Mesenchymal stem cell (in vitro differentiated cells and primary cell): ENCODE data around the gene MMP28. TPM values are rescaled to one million over a fixed set of nuclear protein-coding genes. Genes with fewer than 3 reads are reported as not detected.

Source experiments
- DNase-seq: peaks from one replicate; pipeline ENCODE4 v3.0.0-alpha.2; 2013
- H2AFZ ChIP-seq: one replicate; pipeline ENCODE4 v1.6.1; 2013; ENCODE audit warnings: low read depth, mild to moderate bottlenecking, control low read depth, inconsistent platforms, low read length, moderate library complexity
- H2AK5ac ChIP-seq: 2 replicates; pipeline ENCODE4 v1.6.1; 2013; ENCODE audit warnings: low read length, moderate library complexity, mild to moderate bottlenecking, inconsistent platforms; ENCODE audit not compliant: severe bottlenecking
- H2BK120ac ChIP-seq: one replicate; pipeline ENCODE4 v1.6.1; 2013; ENCODE audit warnings: low read depth, mild to moderate bottlenecking, inconsistent platforms, low read length, moderate library complexity
- H2BK12ac ChIP-seq, 2 experiments: one replicate each; pipeline ENCODE4 v1.6.1; 2013; ENCODE audit warnings: inconsistent platforms in 2 of 2, low read length in 2 of 2, mild to moderate bottlenecking in 2 of 2, moderate library complexity in 2 of 2, control low read depth in 1 of 2
- H2BK15ac ChIP-seq: one replicate; pipeline ENCODE4 v1.6.1; 2013; ENCODE audit warnings: mild to moderate bottlenecking, low read depth, inconsistent platforms; ENCODE audit not compliant: poor library complexity, severe bottlenecking
- H2BK5ac ChIP-seq: 2 replicates; pipeline ENCODE4 v1.6.1; 2013; ENCODE audit warnings: low read depth, mild to moderate bottlenecking, low read length, control low read depth, inconsistent platforms; ENCODE audit not compliant: poor library complexity, severe bottlenecking
- H3K14ac ChIP-seq, 2 experiments: one replicate each; pipeline ENCODE4 v1.6.1; 2013; ENCODE audit warnings: inconsistent platforms in 2 of 2, low read length in 2 of 2, control low read depth in 1 of 2, mild to moderate bottlenecking in 1 of 2, moderate library complexity in 1 of 2
- H3K18ac ChIP-seq, 2 experiments: one replicate each; pipeline ENCODE4 v1.6.1; 2013; ENCODE audit warnings: inconsistent platforms in 2 of 2, low read length in 2 of 2, control low read depth in 1 of 2, low read depth in 1 of 2, mild to moderate bottlenecking in 1 of 2
- H3K23ac ChIP-seq, 2 experiments: one replicate each; pipeline ENCODE4 v1.6.1; 2013; ENCODE audit warnings: inconsistent platforms in 2 of 2, low read length in 2 of 2, mild to moderate bottlenecking in 2 of 2, moderate library complexity in 2 of 2, control low read depth in 1 of 2
- H3K27ac ChIP-seq: 2 replicates; pipeline ENCODE4 v1.5.1; 2013; ENCODE audit warnings: mild to moderate bottlenecking, moderate library complexity, low read length, control low read depth, inconsistent platforms; ENCODE audit not compliant: poor library complexity, severe bottlenecking
- H3K27me3 ChIP-seq, 2 experiments: 2 replicates each; pipeline versions ENCODE4 v1.6.1 to v1.7.0; 2013; ENCODE audit warnings: low read length in 2 of 2, mild to moderate bottlenecking in 2 of 2, moderate library complexity in 2 of 2, control low read depth in 1 of 2, inconsistent platforms in 1 of 2; ENCODE audit not compliant: control insufficient read depth in 1 of 2, insufficient read depth in 1 of 2
- H3K36me3 ChIP-seq, 2 experiments: 2 replicates each; pipeline versions ENCODE4 v1.6.1 to v1.7.0; 2013; ENCODE audit warnings: low read length in 2 of 2, control low read depth in 1 of 2, inconsistent platforms in 1 of 2, low read depth in 1 of 2, mild to moderate bottlenecking in 1 of 2; ENCODE audit not compliant: insufficient read depth in 2 of 2, control insufficient read depth in 1 of 2
- H3K4ac ChIP-seq, 2 experiments: one replicate each; pipeline ENCODE4 v1.6.1; 2013; ENCODE audit warnings: inconsistent platforms in 2 of 2, low read length in 2 of 2, mild to moderate bottlenecking in 2 of 2, moderate library complexity in 2 of 2, control low read depth in 1 of 2, low read depth in 1 of 2
- H3K4me1 ChIP-seq: 2 replicates; pipeline ENCODE4 v1.6.1; 2013; ENCODE audit warnings: low read depth, low read length, control low read depth; ENCODE audit not compliant: control insufficient read depth, insufficient read depth
- H3K4me2 ChIP-seq: 2 replicates; pipeline ENCODE4 v1.6.1; 2013; ENCODE audit warnings: low read length, mild to moderate bottlenecking, inconsistent platforms; ENCODE audit not compliant: poor library complexity, severe bottlenecking
- H3K4me3 ChIP-seq, 2 experiments: 2 replicates each; pipeline versions ENCODE4 v1.5.1 to v1.7.0; 2013; ENCODE audit warnings: low read length in 2 of 2, mild to moderate bottlenecking in 2 of 2, control low read depth in 1 of 2, low read depth in 1 of 2; ENCODE audit not compliant: insufficient read depth in 1 of 2
- H3K79me1 ChIP-seq: replicated peaks from 2 replicates; pipeline ENCODE4 v1.6.1; 2013; ENCODE audit warnings: mild to moderate bottlenecking, control low read depth, low read length, inconsistent platforms; ENCODE audit not compliant: poor library complexity, severe bottlenecking
- H3K9ac ChIP-seq: 2 replicates; pipeline ENCODE4 v1.7.0; 2013; ENCODE audit warnings: mild to moderate bottlenecking, low read length, moderate library complexity
- H3K9me3 ChIP-seq: 2 replicates; pipeline ENCODE4 v1.7.0; 2013; ENCODE audit warnings: mild to moderate bottlenecking, low read length; ENCODE audit not compliant: control insufficient read depth
- H4K8ac ChIP-seq: one replicate; pipeline ENCODE4 v1.6.1; 2013; ENCODE audit warnings: inconsistent platforms, mild to moderate bottlenecking, low read length, moderate library complexity
- H4K91ac ChIP-seq: one replicate; pipeline ENCODE4 v1.6.1; 2013; ENCODE audit warnings: mild to moderate bottlenecking, low read length, inconsistent platforms
- WGBS: methylation state at CpG from one replicate; pipeline ENCODE4 v1.1.7; 2013; ENCODE audit warnings: mixed read lengths; 5-methylcytosine and 5-hydroxymethylcytosine counted together
- polyA plus RNA-seq, 2 experiments: library from polyadenylated mRNA; stranded (reverse); fragments of 200-250 nt; gene quantifications; one replicate each; pipeline ENCODE4 v1.2.3, GENCODE V29; 2013

MMP28 gene
- 4.8 TPM for polyA plus RNA-seq (2013, experiment 1 of 2)
- 4.7 TPM for polyA plus RNA-seq (2013, experiment 2 of 2)

GRCh38 chr17:35795007-35795870 is at the start of gene MMP28:
TSS of gene MMP28 (minus strand) at chr17:35795641. CDS start at chr17:35795377, 264 bp downstream.
- peak within 1 kb of the TSS; percentile 27 for H4K8ac ChIP-seq
- H3K79me1 ChIP-seq = no peaks in the 10 kb centered on the region
- peak within 1 kb of the TSS in 1 of 2 experiments; percentile 87 for H2BK12ac ChIP-seq
- WGBS = 2% methylated on average over 66 of the region's 89 CpGs
- no peak within 1 kb of the TSS for H3K27ac ChIP-seq
- peak within 1 kb of the TSS in 1 of 2 experiments; percentile 63 for H3K23ac ChIP-seq
- no peak within 1 kb of the TSS for H2AK5ac ChIP-seq
- no peak within 1 kb of the TSS for H2AFZ ChIP-seq
- H3K14ac ChIP-seq = peak within 1 kb of the TSS in 1 of 2 experiments; percentile 79
- H4K91ac ChIP-seq = peak within 1 kb of the TSS; percentile 40
- peak within 1 kb of the TSS; percentile 54 to 61 for H3K4me3 ChIP-seq
- H3K4ac ChIP-seq = peak within 1 kb of the TSS in 1 of 2 experiments; percentile 3
- peak within 1 kb of the TSS; percentile 76 for H2BK15ac ChIP-seq
- H3K9ac ChIP-seq = no peak within 1 kb of the TSS
- H3K4me1 ChIP-seq = peaks cover 13% of the 10 kb centered on the region
- peaks cover 74 to 98% of the 10 kb centered on the region in 2 experiments for H3K27me3 ChIP-seq
- H2BK120ac ChIP-seq = peak within 1 kb of the TSS; percentile 11
- H3K18ac ChIP-seq = peak within 1 kb of the TSS; percentile 19 to 58
- peak; percentile 39 for DNase-seq
- no peak within 1 kb of the TSS for H2BK5ac ChIP-seq
- no peaks in the 10 kb centered on the region for H3K36me3 ChIP-seq
- H3K4me2 ChIP-seq = peak within 1 kb of the TSS; percentile 93
- H3K9me3 ChIP-seq = no peaks in the 10 kb centered on the region

- H3K79me1 ChIP-seq = peaks cover 22% of the 10 kb centered on the region
- H3K27me3 ChIP-seq = no peaks in the 10 kb centered on the region
- H3K4me1 ChIP-seq = no peaks in the 10 kb centered on the region
- peaks cover 36 to 90% of the 10 kb centered on the region in 2 experiments for H3K36me3 ChIP-seq
- H2BK120ac ChIP-seq = no peak overlapping the region
- no peaks in the 10 kb centered on the region for H3K9me3 ChIP-seq
- no peak overlapping the region for H3K27ac ChIP-seq
- no peak overlapping the region for H4K91ac ChIP-seq
- H2BK15ac ChIP-seq = no peak overlapping the region
- H2AK5ac ChIP-seq = no peak overlapping the region
- no peak overlapping the region for H2AFZ ChIP-seq
- H3K23ac ChIP-seq = no peak overlapping the region
- no peak overlapping the region for H3K4me3 ChIP-seq
- no peak for DNase-seq
- no peak overlapping the region for H2BK12ac ChIP-seq
- H3K4ac ChIP-seq = no peak overlapping the region
- H4K8ac ChIP-seq = no peak overlapping the region
- no peak overlapping the region for H3K18ac ChIP-seq
- H3K9ac ChIP-seq = no peak overlapping the region
- H3K14ac ChIP-seq = no peak overlapping the region
- H3K4me2 ChIP-seq = no peak overlapping the region
- 97% methylated on average over 19 of the region's 19 CpGs for WGBS
- H2BK5ac ChIP-seq = no peak overlapping the region
Observed at GRCh38 chr17:35844547-35844946, 49.1 kb upstream of the MMP28 start.

GRCh38 chr17:35843698-35844097 is 48.3 kb upstream of the MMP28 start:
- Histone ChIP-seq H3K4ac (no peak overlapping the region), H4K8ac (no peak overlapping the region), H4K91ac (no peak overlapping the region), H3K4me1 (no peaks in the 10 kb centered on the region), H3K4me2 (no peak overlapping the region), H2AFZ (no peak overlapping the region), H3K18ac (no peak overlapping the region), H3K27ac (no peak overlapping the region), H3K9me3 (no peaks in the 10 kb centered on the region), H3K23ac (no peak overlapping the region), H2AK5ac (no peak overlapping the region), H3K79me1 (peaks cover 20% of the 10 kb centered on the region), H3K36me3 (peaks cover 38 to 88% of the 10 kb centered on the region in 2 experiments), H3K27me3 (no peaks in the 10 kb centered on the region), H3K4me3 (no peak overlapping the region), H2BK120ac (no peak overlapping the region), H3K14ac (no peak overlapping the region), H3K9ac (no peak overlapping the region), H2BK12ac (no peak overlapping the region), H2BK15ac (no peak overlapping the region), H2BK5ac (no peak overlapping the region)
- 100% methylated on average over 2 of the region's 2 CpGs for WGBS
- no peak for DNase-seq

GRCh38 chr17:35842239-35842638 is 46.8 kb upstream of the MMP28 start:
- no peak overlapping the region for H3K4me3 ChIP-seq
- no peak overlapping the region for H3K14ac ChIP-seq
- no peaks in the 10 kb centered on the region for H3K27me3 ChIP-seq
- no peak overlapping the region for H2AFZ ChIP-seq
- peaks cover 18% of the 10 kb centered on the region for H3K79me1 ChIP-seq
- no peak for DNase-seq
- no peak overlapping the region for H3K4me2 ChIP-seq
- no peak overlapping the region for H3K18ac ChIP-seq
- H4K91ac ChIP-seq = no peak overlapping the region
- H3K4ac ChIP-seq = no peak overlapping the region
- no peaks in the 10 kb centered on the region for H3K4me1 ChIP-seq
- no peaks in the 10 kb centered on the region for H3K9me3 ChIP-seq
- H2BK120ac ChIP-seq = no peak overlapping the region
- H3K27ac ChIP-seq = no peak overlapping the region
- no peak overlapping the region for H2BK5ac ChIP-seq
- H4K8ac ChIP-seq = no peak overlapping the region
- no peak overlapping the region for H3K23ac ChIP-seq
- H2BK15ac ChIP-seq = no peak overlapping the region
- no peak overlapping the region for H3K9ac ChIP-seq
- 98% methylated on average over 5 of the region's 5 CpGs for WGBS
- H3K36me3 ChIP-seq = peaks cover 46 to 88% of the 10 kb centered on the region in 2 experiments
- no peak overlapping the region for H2BK12ac ChIP-seq
- H2AK5ac ChIP-seq = no peak overlapping the region
